HL-60 (cell line): ENCODE data around the gene EVI5L.

Source experiments
- POLR2AphosphoS5 ChIP-seq: IDR thresholded peaks from 2 replicates; pipeline ENCODE4 v1.6.1; 2012; ENCODE audit warnings: low read depth
- REST ChIP-seq: IDR thresholded peaks from 2 replicates; pipeline ENCODE4 v1.6.1; 2012; ENCODE audit warnings: low read depth; ENCODE audit not compliant: insufficient replicate concordance
- TF ChIP-seq, protein P1 (sequence below): IDR thresholded peaks from one replicate; pipeline ENCODE4 v1.5.1; 2011; ENCODE audit warnings: low read length, control low read depth, inconsistent platforms; ENCODE audit not compliant: insufficient read depth

- TF ChIP-seq, protein P1, sequence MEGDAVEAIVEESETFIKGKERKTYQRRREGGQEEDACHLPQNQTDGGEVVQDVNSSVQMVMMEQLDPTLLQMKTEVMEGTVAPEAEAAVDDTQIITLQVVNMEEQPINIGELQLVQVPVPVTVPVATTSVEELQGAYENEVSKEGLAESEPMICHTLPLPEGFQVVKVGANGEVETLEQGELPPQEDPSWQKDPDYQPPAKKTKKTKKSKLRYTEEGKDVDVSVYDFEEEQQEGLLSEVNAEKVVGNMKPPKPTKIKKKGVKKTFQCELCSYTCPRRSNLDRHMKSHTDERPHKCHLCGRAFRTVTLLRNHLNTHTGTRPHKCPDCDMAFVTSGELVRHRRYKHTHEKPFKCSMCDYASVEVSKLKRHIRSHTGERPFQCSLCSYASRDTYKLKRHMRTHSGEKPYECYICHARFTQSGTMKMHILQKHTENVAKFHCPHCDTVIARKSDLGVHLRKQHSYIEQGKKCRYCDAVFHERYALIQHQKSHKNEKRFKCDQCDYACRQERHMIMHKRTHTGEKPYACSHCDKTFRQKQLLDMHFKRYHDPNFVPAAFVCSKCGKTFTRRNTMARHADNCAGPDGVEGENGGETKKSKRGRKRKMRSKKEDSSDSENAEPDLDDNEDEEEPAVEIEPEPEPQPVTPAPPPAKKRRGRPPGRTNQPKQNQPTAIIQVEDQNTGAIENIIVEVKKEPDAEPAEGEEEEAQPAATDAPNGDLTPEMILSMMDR = no peak
- TF ChIP-seq POLR2AphosphoS5 = no peak
- TF ChIP-seq REST = no peak
Observed at GRCh38 chr19:7858109-7858770, 28.2 kb downstream of the EVI5L start.
